Liver (tissue), 9 donors: Measurements from ENCODE around the gene RAPGEF6. TPM values are rescaled to one million over a fixed set of nuclear protein-coding genes. Genes with fewer than 3 reads are reported as not detected.

Source experiments
- DNase-seq: peaks from one replicate; pipeline ENCODE4 v3.0.0-alpha.2; 2017; ENCODE audit warnings: low spot score
- H3K27ac ChIP-seq, 2 donors: one replicate each; pipeline ENCODE4 v1.7.0; 2013; ENCODE audit warnings: inconsistent platforms in 2 of 2, low read length in 2 of 2, control low read depth in 1 of 2, low read depth in 1 of 2, mild to moderate bottlenecking in 1 of 2
- H3K27me3 ChIP-seq, 4 donors: one replicate each; pipeline versions ENCODE4 v1.6.1 to v1.7.0; 2013; ENCODE audit warnings: low read length in 3 of 4, inconsistent platforms in 1 of 4, mild to moderate bottlenecking in 1 of 4, moderate library complexity in 1 of 4; ENCODE audit not compliant: control insufficient read depth in 4 of 4, insufficient read depth in 4 of 4
- H3K36me3 ChIP-seq, 4 donors: one replicate each; pipeline versions ENCODE4 v1.6.1 to v1.7.0; 2013; ENCODE audit warnings: low read length in 3 of 4, mild to moderate bottlenecking in 3 of 4, low read depth in 1 of 4, moderate library complexity in 1 of 4; ENCODE audit not compliant: control insufficient read depth in 4 of 4, insufficient read depth in 3 of 4
- H3K4me1 ChIP-seq, 4 donors: one replicate each; pipeline versions ENCODE4 v1.6.1 to v1.7.0; 2013; ENCODE audit warnings: low read length in 3 of 4, mild to moderate bottlenecking in 3 of 4, moderate library complexity in 1 of 4; ENCODE audit not compliant: control insufficient read depth in 4 of 4, insufficient read depth in 4 of 4
- H3K4me3 ChIP-seq, 3 donors: one replicate each; pipeline versions ENCODE4 v1.6.1 to v1.7.0; 2013; ENCODE audit warnings: low read length in 3 of 3, control low read depth in 1 of 3, low read depth in 1 of 3, mild to moderate bottlenecking in 1 of 3
- H3K9ac ChIP-seq, 2 donors: one replicate each; pipeline ENCODE4 v1.7.0; 2013; ENCODE audit warnings: low read length in 2 of 2, mild to moderate bottlenecking in 2 of 2, moderate library complexity in 2 of 2, control low read depth in 1 of 2, low read depth in 1 of 2
- H3K9me3 ChIP-seq, 4 donors: one replicate each; pipeline versions ENCODE4 v1.6.1 to v1.7.0; 2013; ENCODE audit warnings: low read length in 3 of 4; ENCODE audit not compliant: control insufficient read depth in 4 of 4
- EGR1 ChIP-seq, 2 donors: IDR thresholded peaks; 2 replicates each; pipeline ENCODE4 v1.6.1; 2016 to 2018; ENCODE audit warnings: antibody characterized with exemption in 2 of 2, low read depth in 2 of 2
- FOXA1 ChIP-seq: IDR thresholded peaks from 2 replicates; pipeline ENCODE4 v1.6.1; 2016; ENCODE audit warnings: antibody characterized with exemption
- FOXA2 ChIP-seq: IDR thresholded peaks from 2 replicates; pipeline ENCODE4 v1.6.1; 2016; ENCODE audit warnings: antibody characterized with exemption
- GABPA ChIP-seq, 2 donors: IDR thresholded peaks in 1 of 2; conservative IDR thresholded peaks in 1 of 2; 2 replicates each; pipeline ENCODE4 v1.6.1; 2016; ENCODE audit warnings: antibody characterized with exemption in 2 of 2, mild to moderate bottlenecking in 1 of 2, moderate library complexity in 1 of 2
- HNF4A ChIP-seq, 2 donors: conservative IDR thresholded peaks; 2 replicates each; pipeline ENCODE4 v1.6.1; 2016; ENCODE audit warnings: antibody characterized with exemption in 2 of 2, mild to moderate bottlenecking in 2 of 2
- HNF4G ChIP-seq: IDR thresholded peaks from 2 replicates; pipeline ENCODE4 v1.6.1; 2016; ENCODE audit warnings: antibody characterized with exemption
- JUND ChIP-seq, 2 donors: IDR thresholded peaks; 2 replicates each; pipeline ENCODE4 v1.6.1; 2016; ENCODE audit warnings: antibody characterized with exemption in 2 of 2
- NR2F2 ChIP-seq: IDR thresholded peaks from 2 replicates; pipeline ENCODE4 v1.6.1; 2016; ENCODE audit warnings: antibody characterized with exemption
- RAD21 ChIP-seq, 2 donors: IDR thresholded peaks; 2 replicates each; pipeline ENCODE4 v1.6.1; 2016; ENCODE audit warnings: antibody characterized with exemption in 2 of 2, mild to moderate bottlenecking in 2 of 2
- REST ChIP-seq: IDR thresholded peaks from 2 replicates; pipeline ENCODE4 v1.6.1; 2016; ENCODE audit warnings: antibody characterized with exemption, mild to moderate bottlenecking
- RXRA ChIP-seq, 2 donors: IDR thresholded peaks; 2 replicates each; pipeline ENCODE4 v1.6.1; 2017 to 2018; ENCODE audit warnings: antibody characterized with exemption in 2 of 2, mild to moderate bottlenecking in 1 of 2
- SP1 ChIP-seq: IDR thresholded peaks from 2 replicates; pipeline ENCODE4 v1.6.1; 2018; ENCODE audit warnings: antibody characterized with exemption, mild to moderate bottlenecking
- TAF1 ChIP-seq: conservative IDR thresholded peaks from 2 replicates; pipeline ENCODE4 v1.6.1; 2016; ENCODE audit warnings: antibody characterized with exemption, mild to moderate bottlenecking
- YY1 ChIP-seq: IDR thresholded peaks from 2 replicates; pipeline ENCODE4 v1.6.1; 2016; ENCODE audit warnings: antibody characterized with exemption, mild to moderate bottlenecking
- ZBTB33 ChIP-seq: IDR thresholded peaks from 2 replicates; pipeline ENCODE4 v1.6.1; 2016; ENCODE audit warnings: antibody characterized with exemption
- WGBS: extraction: QIAGEN DNeasy Blood & Tissue Kit; methylation state at CpG from one replicate; pipeline ENCODE4 v1.1.7; 2013; 5-methylcytosine and 5-hydroxymethylcytosine counted together
- polyA plus RNA-seq, 2 donors: library from polyadenylated mRNA; stranded (reverse) in 1 of 2; unstranded in 1 of 2; fragments of 200-250 nt in 1 of 2; fragments of >200 nt in 1 of 2; fragmentation: Nextera tagmentation in 1 of 2; extraction: Ambion mirVana in 1 of 2; gene quantifications; one replicate each; pipeline versions ENCODE4 v1.2.1 to v1.2.3, GENCODE V29; 2013 to 2015
- total RNA-seq, 2 donors: library from RNA; depleted of rRNA; stranded (reverse); fragments of >200 nt; gene quantifications; one replicate each; pipeline ENCODE4 v1.2.3, GENCODE V29; 2014
- TF ChIP-seq, protein P1 (sequence below): IDR thresholded peaks from 2 replicates; pipeline ENCODE4 v1.6.1; 2016; ENCODE audit warnings: antibody characterized with exemption
- TF ChIP-seq, protein P2 (sequence below): IDR thresholded peaks from 2 replicates; pipeline ENCODE4 v1.6.1; 2016; ENCODE audit warnings: antibody characterized with exemption
- TF ChIP-seq, protein P3 (sequence below): fragments of 150-350 bp; IDR thresholded peaks from 2 replicates; pipeline ENCODE4 v1.5.1; 2017; ENCODE audit warnings: improper control_type of control experiment, low read depth, low read length; ENCODE audit not compliant: missing input control
- donor health status: healthy.
- donor health status: healthy.
- donor health status: healthy.
- donor health status: healthy.
- donor health status: healthy.

Gene RAPGEF6
- total and polyA plus RNA-seq, 4 donors, result 1.7 to 16.1 (median 8.6) TPM

DNA sequence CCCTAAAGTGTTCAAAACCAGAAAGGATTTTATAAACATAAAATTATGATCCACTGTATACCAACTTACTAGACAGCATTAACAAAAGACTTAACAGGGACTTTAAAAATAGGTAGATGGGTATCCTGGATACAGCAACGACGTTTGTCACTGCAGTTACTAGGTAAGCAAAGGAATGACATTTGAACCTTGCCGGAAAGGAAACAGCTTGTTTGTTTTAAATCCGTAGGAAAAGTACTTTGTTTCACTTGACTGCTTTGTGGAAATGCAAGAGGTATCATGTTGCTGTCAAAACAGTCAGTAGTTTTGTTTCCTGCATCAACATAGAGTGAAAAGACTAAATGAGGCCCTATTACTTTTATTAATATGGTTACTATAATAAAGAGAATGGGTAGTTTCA, 248.2 kb downstream of the RAPGEF6 start:
- 17% methylated on average over 4 of the region's 4 CpGs for WGBS
- Histone ChIP-seq H3K9ac (peak overlapping the region in 1 of 2 donors; percentile 36), H3K4me3 (no peak overlapping the region), H3K36me3 (peaks cover 0 to 6% (median under 1%) of the 10 kb centered on the region in 4 donors), H3K9me3 (no peaks in the 10 kb centered on the region), H3K4me1 (peaks cover 1 to 13% (median 8%) of the 10 kb centered on the region in 4 donors), H3K27me3 (no peaks in the 10 kb centered on the region), H3K27ac (peak overlapping the region; percentile 70 to 71)
- TF ChIP-seq ZBTB33, result peak; percentile 41
- peak; percentile 76 for TF ChIP-seq SP1
- TF ChIP-seq JUND (IDR thresholded peaks at IDR 0.05), result peak in 1 of 2 donors; percentile 29
- no peak for TF ChIP-seq GABPA (IDR thresholded peaks at IDR 0.05 in 1 of 2, conservative IDR thresholded peaks at IDR 0.05 in 1 of 2)
- no peak for TF ChIP-seq REST
- TF ChIP-seq, protein P1, sequence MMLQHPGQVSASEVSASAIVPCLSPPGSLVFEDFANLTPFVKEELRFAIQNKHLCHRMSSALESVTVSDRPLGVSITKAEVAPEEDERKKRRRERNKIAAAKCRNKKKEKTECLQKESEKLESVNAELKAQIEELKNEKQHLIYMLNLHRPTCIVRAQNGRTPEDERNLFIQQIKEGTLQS, result peak; percentile 27
- no peak for TF ChIP-seq FOXA1
- TF ChIP-seq, protein P2, sequence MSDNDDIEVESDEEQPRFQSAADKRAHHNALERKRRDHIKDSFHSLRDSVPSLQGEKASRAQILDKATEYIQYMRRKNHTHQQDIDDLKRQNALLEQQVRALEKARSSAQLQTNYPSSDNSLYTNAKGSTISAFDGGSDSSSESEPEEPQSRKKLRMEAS, result peak; percentile 70
- TF ChIP-seq RAD21 (IDR thresholded peaks at IDR 0.05), result peak; percentile 7 to 48
- peak; percentile 57 to 58 for TF ChIP-seq HNF4A (conservative IDR thresholded peaks at IDR 0.05)
- TF ChIP-seq, protein P3, sequence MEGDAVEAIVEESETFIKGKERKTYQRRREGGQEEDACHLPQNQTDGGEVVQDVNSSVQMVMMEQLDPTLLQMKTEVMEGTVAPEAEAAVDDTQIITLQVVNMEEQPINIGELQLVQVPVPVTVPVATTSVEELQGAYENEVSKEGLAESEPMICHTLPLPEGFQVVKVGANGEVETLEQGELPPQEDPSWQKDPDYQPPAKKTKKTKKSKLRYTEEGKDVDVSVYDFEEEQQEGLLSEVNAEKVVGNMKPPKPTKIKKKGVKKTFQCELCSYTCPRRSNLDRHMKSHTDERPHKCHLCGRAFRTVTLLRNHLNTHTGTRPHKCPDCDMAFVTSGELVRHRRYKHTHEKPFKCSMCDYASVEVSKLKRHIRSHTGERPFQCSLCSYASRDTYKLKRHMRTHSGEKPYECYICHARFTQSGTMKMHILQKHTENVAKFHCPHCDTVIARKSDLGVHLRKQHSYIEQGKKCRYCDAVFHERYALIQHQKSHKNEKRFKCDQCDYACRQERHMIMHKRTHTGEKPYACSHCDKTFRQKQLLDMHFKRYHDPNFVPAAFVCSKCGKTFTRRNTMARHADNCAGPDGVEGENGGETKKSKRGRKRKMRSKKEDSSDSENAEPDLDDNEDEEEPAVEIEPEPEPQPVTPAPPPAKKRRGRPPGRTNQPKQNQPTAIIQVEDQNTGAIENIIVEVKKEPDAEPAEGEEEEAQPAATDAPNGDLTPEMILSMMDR, result no peak
- TF ChIP-seq EGR1 (IDR thresholded peaks at IDR 0.05; ENCODE audit: low read depth in 2 of 2), result peak; percentile 33 to 47
- TF ChIP-seq RXRA (IDR thresholded peaks at IDR 0.05), result peak; percentile 40 to 68
- peak; percentile 77 for TF ChIP-seq NR2F2
- TF ChIP-seq TAF1, result no peak
- TF ChIP-seq FOXA2, result peak; percentile 73
- no peak for TF ChIP-seq HNF4G
- no peak for TF ChIP-seq YY1
- no peak for DNase-seq
